Measurements from ENCODE around the gene SLC4A7.

SLC4A7 gene

DNA sequence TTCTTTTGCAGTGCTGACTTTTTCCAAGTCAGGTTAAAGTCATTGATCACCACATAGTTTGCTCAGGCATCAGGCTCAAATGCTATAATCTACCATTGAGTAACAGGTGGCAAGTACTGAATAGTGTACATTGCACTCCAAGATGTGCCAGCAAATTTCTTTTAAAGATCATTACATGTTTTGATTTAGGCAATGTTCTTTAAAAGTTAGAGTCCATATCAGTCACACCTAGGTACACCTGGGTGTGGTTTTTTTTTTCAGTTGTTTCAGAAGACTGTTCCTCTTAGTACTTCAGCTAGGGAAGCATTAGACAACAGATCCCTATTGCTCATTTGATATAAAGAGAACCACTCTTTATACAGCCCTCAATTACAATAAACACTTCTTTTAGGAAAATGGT is 10.6 kb upstream of the SLC4A7 start:
- no peak overlapping the region for H3K27ac ChIP-seq (replicated peaks)
- no peak for TF ChIP-seq SPI1 (IDR thresholded peaks at IDR 0.05; ENCODE audit: borderline replicate concordance, low read depth)
- TF ChIP-seq, protein P1, sequence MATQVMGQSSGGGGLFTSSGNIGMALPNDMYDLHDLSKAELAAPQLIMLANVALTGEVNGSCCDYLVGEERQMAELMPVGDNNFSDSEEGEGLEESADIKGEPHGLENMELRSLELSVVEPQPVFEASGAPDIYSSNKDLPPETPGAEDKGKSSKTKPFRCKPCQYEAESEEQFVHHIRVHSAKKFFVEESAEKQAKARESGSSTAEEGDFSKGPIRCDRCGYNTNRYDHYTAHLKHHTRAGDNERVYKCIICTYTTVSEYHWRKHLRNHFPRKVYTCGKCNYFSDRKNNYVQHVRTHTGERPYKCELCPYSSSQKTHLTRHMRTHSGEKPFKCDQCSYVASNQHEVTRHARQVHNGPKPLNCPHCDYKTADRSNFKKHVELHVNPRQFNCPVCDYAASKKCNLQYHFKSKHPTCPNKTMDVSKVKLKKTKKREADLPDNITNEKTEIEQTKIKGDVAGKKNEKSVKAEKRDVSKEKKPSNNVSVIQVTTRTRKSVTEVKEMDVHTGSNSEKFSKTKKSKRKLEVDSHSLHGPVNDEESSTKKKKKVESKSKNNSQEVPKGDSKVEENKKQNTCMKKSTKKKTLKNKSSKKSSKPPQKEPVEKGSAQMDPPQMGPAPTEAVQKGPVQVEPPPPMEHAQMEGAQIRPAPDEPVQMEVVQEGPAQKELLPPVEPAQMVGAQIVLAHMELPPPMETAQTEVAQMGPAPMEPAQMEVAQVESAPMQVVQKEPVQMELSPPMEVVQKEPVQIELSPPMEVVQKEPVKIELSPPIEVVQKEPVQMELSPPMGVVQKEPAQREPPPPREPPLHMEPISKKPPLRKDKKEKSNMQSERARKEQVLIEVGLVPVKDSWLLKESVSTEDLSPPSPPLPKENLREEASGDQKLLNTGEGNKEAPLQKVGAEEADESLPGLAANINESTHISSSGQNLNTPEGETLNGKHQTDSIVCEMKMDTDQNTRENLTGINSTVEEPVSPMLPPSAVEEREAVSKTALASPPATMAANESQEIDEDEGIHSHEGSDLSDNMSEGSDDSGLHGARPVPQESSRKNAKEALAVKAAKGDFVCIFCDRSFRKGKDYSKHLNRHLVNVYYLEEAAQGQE (IDR thresholded peaks at IDR 0.05; ENCODE audit: insufficient replicate concordance, low read depth), result no peak
- no peak for TF ChIP-seq POLR2AphosphoS5 (IDR thresholded peaks at IDR 0.05; ENCODE audit: low read depth)
- TF ChIP-seq GABPA (IDR thresholded peaks at IDR 0.05; ENCODE audit: low read depth), result no peak
- TF ChIP-seq, protein P2, sequence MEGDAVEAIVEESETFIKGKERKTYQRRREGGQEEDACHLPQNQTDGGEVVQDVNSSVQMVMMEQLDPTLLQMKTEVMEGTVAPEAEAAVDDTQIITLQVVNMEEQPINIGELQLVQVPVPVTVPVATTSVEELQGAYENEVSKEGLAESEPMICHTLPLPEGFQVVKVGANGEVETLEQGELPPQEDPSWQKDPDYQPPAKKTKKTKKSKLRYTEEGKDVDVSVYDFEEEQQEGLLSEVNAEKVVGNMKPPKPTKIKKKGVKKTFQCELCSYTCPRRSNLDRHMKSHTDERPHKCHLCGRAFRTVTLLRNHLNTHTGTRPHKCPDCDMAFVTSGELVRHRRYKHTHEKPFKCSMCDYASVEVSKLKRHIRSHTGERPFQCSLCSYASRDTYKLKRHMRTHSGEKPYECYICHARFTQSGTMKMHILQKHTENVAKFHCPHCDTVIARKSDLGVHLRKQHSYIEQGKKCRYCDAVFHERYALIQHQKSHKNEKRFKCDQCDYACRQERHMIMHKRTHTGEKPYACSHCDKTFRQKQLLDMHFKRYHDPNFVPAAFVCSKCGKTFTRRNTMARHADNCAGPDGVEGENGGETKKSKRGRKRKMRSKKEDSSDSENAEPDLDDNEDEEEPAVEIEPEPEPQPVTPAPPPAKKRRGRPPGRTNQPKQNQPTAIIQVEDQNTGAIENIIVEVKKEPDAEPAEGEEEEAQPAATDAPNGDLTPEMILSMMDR (IDR thresholded peaks at IDR 0.05; ENCODE audit: insufficient read depth, low read length), result no peak
- DNase-seq (ENCODE audit: low read depth in 1 of 2, low spot score in 1 of 2), result no peak
- H3K4me3 ChIP-seq (replicated peaks; ENCODE audit: insufficient read depth, low read length), result no peak overlapping the region
- H3K27me3 ChIP-seq (ENCODE audit: insufficient read depth, poor library complexity, severe bottlenecking), result no peaks in the 10 kb centered on the region

DNA sequence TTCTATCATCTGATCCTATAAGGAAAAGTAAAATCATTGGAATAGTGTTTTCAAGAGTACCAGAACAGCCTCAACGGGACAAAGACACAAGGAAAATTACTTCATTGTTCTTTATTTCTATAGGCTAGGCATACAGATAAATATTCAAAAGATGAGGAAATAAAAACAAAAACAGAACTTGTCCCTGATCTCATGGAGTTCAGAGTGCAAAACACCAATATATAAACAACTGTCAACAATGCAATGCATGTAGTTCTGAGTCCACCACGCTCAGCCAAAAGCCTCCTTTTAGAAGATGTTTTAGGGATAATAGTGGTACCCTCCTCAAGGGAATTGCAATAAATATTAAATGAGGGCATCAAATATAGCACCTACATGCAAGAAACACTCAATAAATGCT is 4.6 kb upstream of the SLC4A7 start:
- no peak overlapping the region for H3K4me3 ChIP-seq (replicated peaks; ENCODE audit: insufficient read depth, low read length)
- H3K27me3 ChIP-seq (ENCODE audit: insufficient read depth, poor library complexity, severe bottlenecking), result no peaks in the 10 kb centered on the region
- no peak for DNase-seq (ENCODE audit: low read depth in 1 of 2, low spot score in 1 of 2)
- H3K27ac ChIP-seq (replicated peaks), result no peak overlapping the region
- TF ChIP-seq POLR2AphosphoS5 (IDR thresholded peaks at IDR 0.05; ENCODE audit: low read depth) (no peak), GABPA (IDR thresholded peaks at IDR 0.05; ENCODE audit: low read depth) (no peak), SPI1 (IDR thresholded peaks at IDR 0.05; ENCODE audit: borderline replicate concordance, low read depth) (no peak)
- TF ChIP-seq, protein P1 (IDR thresholded peaks at IDR 0.05; ENCODE audit: insufficient replicate concordance, low read depth), result no peak
- TF ChIP-seq, protein P2 (IDR thresholded peaks at IDR 0.05; ENCODE audit: insufficient read depth, low read length), result no peak

DNA sequence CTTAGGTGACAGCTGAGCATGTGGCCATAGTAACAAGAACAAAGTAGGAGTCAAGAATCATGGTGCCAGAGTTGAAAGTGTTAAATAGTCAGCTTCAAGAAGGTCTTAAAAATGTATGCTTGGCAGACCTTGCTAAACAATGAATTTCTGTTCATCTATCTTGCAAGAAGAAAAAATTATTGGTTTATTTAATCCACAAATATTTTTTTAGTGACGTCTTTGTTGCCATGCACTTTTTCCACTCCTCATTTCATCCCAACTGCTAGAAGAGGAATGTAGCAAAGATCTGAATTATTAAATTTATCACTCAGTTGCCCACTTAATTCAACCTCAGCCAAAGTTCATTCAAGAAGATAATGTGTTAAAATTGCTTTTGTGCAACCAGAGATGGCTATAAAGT is 3.2 kb upstream of the SLC4A7 start:
- TF ChIP-seq GABPA (IDR thresholded peaks at IDR 0.05; ENCODE audit: low read depth), result no peak
- TF ChIP-seq POLR2AphosphoS5 (IDR thresholded peaks at IDR 0.05; ENCODE audit: low read depth), result no peak
- TF ChIP-seq, protein P1 (IDR thresholded peaks at IDR 0.05; ENCODE audit: insufficient replicate concordance, low read depth), result no peak
- TF ChIP-seq SPI1 (IDR thresholded peaks at IDR 0.05; ENCODE audit: borderline replicate concordance, low read depth), result no peak
- TF ChIP-seq, protein P2 (IDR thresholded peaks at IDR 0.05; ENCODE audit: insufficient read depth, low read length), result no peak
- DNase-seq (ENCODE audit: low read depth in 1 of 2, low spot score in 1 of 2), result no peak
- no peaks in the 10 kb centered on the region for H3K27me3 ChIP-seq (ENCODE audit: insufficient read depth, poor library complexity, severe bottlenecking)
- no peak overlapping the region for H3K4me3 ChIP-seq (replicated peaks; ENCODE audit: insufficient read depth, low read length)
- H3K27ac ChIP-seq (replicated peaks), result no peak overlapping the region

All from HL-60 (cell line).